Esophagus squamous epithelium (tissue), 5 donors: ENCODE data around the gene ULK2. TPM values are rescaled to one million over a fixed set of nuclear protein-coding genes. Genes with fewer than 3 reads are reported as not detected.

ENCODE experiments used
- DNase-seq: peaks from one replicate; lab custom pipeline; 2025; lab: John Stamatoyannopoulos, UW
- H3K27ac ChIP-seq, 4 donors: fragments of 200-600 bp; sonication (generic); one replicate each; pipeline ENCODE4 v1.5.1; 2016 to 2019; ENCODE audit warnings: mild to moderate bottlenecking in 1 of 4
- H3K27me3 ChIP-seq, 4 donors: fragments of 200-600 bp; sonication (generic); 1 replicate in 3 of 4; 2 replicates in 1 of 4; pipeline versions ENCODE4 v1.5.1 to v1.6.0; 2017 to 2021; ENCODE audit warnings: antibody characterized with exemption in 1 of 4
- H3K36me3 ChIP-seq, 3 donors: fragments of 200-600 bp; sonication (generic); one replicate each; pipeline ENCODE4 v1.5.1; 2016 to 2019
- H3K4me1 ChIP-seq, 3 donors: fragments of 200-600 bp; sonication (generic); one replicate each; pipeline ENCODE4 v1.5.1; 2017 to 2019
- H3K4me3 ChIP-seq, 4 donors: fragments of 200-600 bp; sonication (generic); 1 replicate in 3 of 4; 2 replicates in 1 of 4; pipeline ENCODE4 v1.5.1; 2016 to 2019; ENCODE audit warnings: mild to moderate bottlenecking in 2 of 4, moderate library complexity in 1 of 4
- H3K9me3 ChIP-seq, 3 donors: fragments of 200-600 bp; sonication (generic); one replicate each; pipeline ENCODE4 v1.5.1; 2016 to 2019
- CTCF ChIP-seq, 6 experiments: fragments of 450-650 bp in 4 of 6; fragments of 200-600 bp in 2 of 6; sonication (generic) in 2 of 6; IDR thresholded peaks; one replicate each; pipeline ENCODE4 v1.5.1; 2016 to 2019; ENCODE audit warnings: antibody characterized with exemption in 6 of 6, mild to moderate bottlenecking in 4 of 6, moderate library complexity in 4 of 6
- POLR2A ChIP-seq, 4 donors: fragments of 450-650 bp; IDR thresholded peaks; one replicate each; pipeline ENCODE4 v1.6.1; 2017; ENCODE audit warnings: antibody characterized with exemption in 4 of 4, mild to moderate bottlenecking in 4 of 4, moderate library complexity in 3 of 4
- WGBS, 2 donors: methylation state at CpG; one replicate each; pipeline ENCODE4 v1.1.5; 2018; 5-methylcytosine and 5-hydroxymethylcytosine counted together
- intact Hi-C: fragments of 100-400 bp; cut with DNase I; formaldehyde crosslinking; loops from one replicate; pipeline ENCODE4 v1.15.0; 2022
- total RNA-seq, 4 donors: library from RNA; depleted of rRNA; stranded (reverse); fragments of >200 nt; gene quantifications; one replicate each; pipeline ENCODE4 v1.1.0, GENCODE V29; 2016
- donor health status: DM: yes; HTN: yes; CAD: no.

ULK2 gene
- total RNA-seq, 4 donors from 2014 or later, result 6.0 to 17.4 (median 8.2) TPM

- Histone ChIP-seq H3K9me3 (no peaks in the 10 kb centered on the region), H3K4me1 (peaks cover 10 to 59% (median 13%) of the 10 kb centered on the region in 3 donors), H3K27me3 (no peaks in the 10 kb centered on the region), H3K27ac (no peak overlapping the region), H3K36me3 (peaks cover 0 to 62% (median 0%) of the 10 kb centered on the region in 3 donors), H3K4me3 (no peak overlapping the region)
- no peak for DNase-seq
- intact Hi-C loops, result no loop called here
- TF ChIP-seq CTCF (IDR thresholded peaks at IDR 0.05), result no peak
- no peak for TF ChIP-seq POLR2A (IDR thresholded peaks at IDR 0.05)
- WGBS, 2 donors, result 66 to 100% methylated on average over 1 to 4 of the region's 10 CpGs
Observed at GRCh38 chr17:19742495-19742894, 125.2 kb downstream of the ULK2 start.

- intact Hi-C loops, result no loop called here
- DNase-seq, result no peak
- no peaks in the 10 kb centered on the region for H3K9me3 ChIP-seq
- peaks cover 10 to 54% (median 13%) of the 10 kb centered on the region in 3 donors for H3K4me1 ChIP-seq
- no peak overlapping the region for H3K4me3 ChIP-seq
- no peak overlapping the region for H3K27ac ChIP-seq
- no peaks in the 10 kb centered on the region for H3K27me3 ChIP-seq
- peaks cover 0 to 67% (median 0%) of the 10 kb centered on the region in 3 donors for H3K36me3 ChIP-seq
- 76 to 92% methylated on average over 2 to 10 of the region's 14 CpGs for WGBS, 2 donors
- TF ChIP-seq CTCF (IDR thresholded peaks at IDR 0.05), result no peak
- TF ChIP-seq POLR2A (IDR thresholded peaks at IDR 0.05), result no peak
Observed at GRCh38 chr17:19741832-19742457, 125.8 kb downstream of the ULK2 start.

- no peak for DNase-seq
- no peak overlapping the region for H3K4me3 ChIP-seq
- peaks cover 0 to 68% (median 0%) of the 10 kb centered on the region in 3 donors for H3K36me3 ChIP-seq
- intact Hi-C loops, result no loop called here
- TF ChIP-seq CTCF (IDR thresholded peaks at IDR 0.05), result no peak
- no peak for TF ChIP-seq POLR2A (IDR thresholded peaks at IDR 0.05)
- no peaks in the 10 kb centered on the region for H3K27me3 ChIP-seq
- WGBS, 2 donors, result 81 to 93% methylated on average over 3 to 7 of the region's 7 CpGs
- H3K27ac ChIP-seq, result no peak overlapping the region
- no peaks in the 10 kb centered on the region for H3K9me3 ChIP-seq
- H3K4me1 ChIP-seq, result peaks cover 10 to 44% (median 13%) of the 10 kb centered on the region in 3 donors
Observed at GRCh38 chr17:19740933-19741332, 126.8 kb downstream of the ULK2 start.

GRCh38 chr17:19739241-19740201, 128.2 kb downstream of the ULK2 start:
- Histone ChIP-seq H3K9me3 (no peaks in the 10 kb centered on the region), H3K27ac (no peak overlapping the region), H3K4me3 (no peak overlapping the region), H3K36me3 (peaks cover 0 to 68% (median 0%) of the 10 kb centered on the region in 3 donors), H3K4me1 (peaks cover 3 to 30% (median 4%) of the 10 kb centered on the region in 3 donors), H3K27me3 (no peaks in the 10 kb centered on the region)
- 84 to 90% methylated on average over 9 to 14 of the region's 26 CpGs for WGBS, 2 donors
- no peak for DNase-seq
- no peak for TF ChIP-seq CTCF (IDR thresholded peaks at IDR 0.05)
- intact Hi-C loops, result no loop called here

- no peak for DNase-seq
- WGBS, 2 donors, result 70 to 79% methylated on average over 2 to 7 of the region's 9 CpGs
- TF ChIP-seq POLR2A (IDR thresholded peaks at IDR 0.05) (no peak), CTCF (IDR thresholded peaks at IDR 0.05) (no peak)
- no peaks in the 10 kb centered on the region for H3K9me3 ChIP-seq
- H3K36me3 ChIP-seq, result peaks cover 0 to 68% (median 0%) of the 10 kb centered on the region in 3 donors
- H3K27ac ChIP-seq, result no peak overlapping the region
- H3K4me3 ChIP-seq, result no peak overlapping the region
- H3K4me1 ChIP-seq, result peaks cover 0 to 22% (median 0%) of the 10 kb centered on the region in 3 donors
- intact Hi-C loops, result no loop called here
- H3K27me3 ChIP-seq, result no peaks in the 10 kb centered on the region
Observed at GRCh38 chr17:19738757-19739156, 129.0 kb downstream of the ULK2 start.
